HG03342 (cell line): Measurements from ENCODE around the gene MRFAP1L1.
"Not testable (repeated sequence)": the region's sequence is repeated elsewhere in the genome, so short reads cannot be mapped to it uniquely, and the experiment has no call there.

Experiments
- ATAC-seq: cut with Tn5 transposase; IDR thresholded peaks from one replicate; pipeline ENCODE4 v1.9.1; 2021; ENCODE audit warnings: mild to moderate bottlenecking, moderate library complexity; ENCODE audit not compliant: unreplicated experiment

MRFAP1L1 gene

GRCh38 chr4:6692379-6692778 lies 17.3 kb downstream of the MRFAP1L1 start:
- no peak for ATAC-seq

DNA sequence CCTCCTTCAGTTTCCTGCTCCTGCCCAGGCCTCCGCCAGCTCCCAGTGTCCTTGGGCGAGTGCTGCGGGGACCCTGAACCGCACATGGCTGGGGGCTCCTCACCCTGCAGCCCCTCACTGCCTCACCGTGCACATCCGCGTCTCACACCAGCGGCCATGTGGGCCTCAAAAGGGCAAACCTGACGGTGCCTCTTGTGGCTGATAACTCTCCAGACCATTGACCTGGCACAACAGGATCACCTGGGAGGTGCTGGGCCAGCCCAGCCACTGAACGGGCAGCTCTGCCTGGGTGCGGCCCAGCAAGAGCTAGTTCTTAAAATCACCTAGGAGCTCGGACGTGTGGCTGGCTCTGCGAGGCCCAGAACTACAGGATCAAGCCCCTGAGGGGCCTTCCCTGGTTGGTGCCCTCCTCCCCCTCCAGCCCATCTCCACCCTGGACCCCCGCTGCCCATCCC lies 20.1 kb downstream of the MRFAP1L1 start:
- ATAC-seq, result no peak

GRCh38 chr4:6688879-6689505 lies 20.7 kb downstream of the MRFAP1L1 start:
- peak; percentile 84 for ATAC-seq

- ATAC-seq, result no peak
These were observed 21.5 kb downstream of the MRFAP1L1 start for GRCh38 chr4:6687947-6688878.

GRCh38 chr4:6686104-6686787 lies 23.4 kb downstream of the MRFAP1L1 start:
- ATAC-seq, result no peak

- ATAC-seq, result no peak
These were observed 25.0 kb downstream of the MRFAP1L1 start for GRCh38 chr4:6684656-6685055.

- no peak for ATAC-seq
These were observed 26.6 kb downstream of the MRFAP1L1 start for GRCh38 chr4:6682862-6683590.

- ATAC-seq, result no peak
These were observed 28.5 kb downstream of the MRFAP1L1 start for GRCh38 chr4:6681191-6681590.

GRCh38 chr4:6680372-6681034 lies 29.2 kb downstream of the MRFAP1L1 start:
- ATAC-seq, result no peak

GRCh38 chr4:6676722-6677558 lies 32.7 kb downstream of the MRFAP1L1 start:
- ATAC-seq, result no peak

- ATAC-seq, result peak; percentile 39
These were observed 35.0 kb downstream of the MRFAP1L1 start for GRCh38 chr4:6674500-6675149.

- ATAC-seq, result peak; percentile 78
These were observed 35.8 kb downstream of the MRFAP1L1 start for GRCh38 chr4:6673660-6674499.

DNA sequence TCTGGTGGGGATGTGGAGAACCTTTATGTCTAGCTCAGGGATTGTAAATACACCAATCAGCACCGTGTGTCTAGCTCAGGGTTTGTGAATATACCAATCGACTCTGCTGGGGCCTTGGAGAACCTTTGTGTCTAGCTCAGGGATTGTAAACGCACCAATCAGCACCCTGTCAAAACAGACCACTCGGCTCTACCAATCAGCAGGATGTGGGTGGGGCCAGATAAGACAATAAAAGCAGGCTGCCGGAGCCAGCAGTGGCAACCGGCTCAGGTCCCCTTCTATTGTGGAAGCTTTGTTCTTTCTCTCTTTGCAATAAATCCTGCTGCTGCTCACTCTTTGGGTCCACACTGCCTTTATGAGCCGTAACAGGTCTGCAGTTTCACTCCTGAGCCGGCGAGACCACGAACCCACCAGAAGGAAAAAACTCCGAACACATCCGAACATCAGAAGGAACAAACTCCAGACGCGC lies 36.4 kb downstream of the MRFAP1L1 start:
- ATAC-seq, result not testable (repeated sequence)

GRCh38 chr4:6672541-6673190 lies 37.0 kb downstream of the MRFAP1L1 start:
- not testable (repeated sequence) for ATAC-seq

GRCh38 chr4:6672131-6672530 lies 37.5 kb downstream of the MRFAP1L1 start:
- no peak for ATAC-seq

GRCh38 chr4:6671648-6672047 lies 38.0 kb downstream of the MRFAP1L1 start:
- no peak for ATAC-seq

DNA sequence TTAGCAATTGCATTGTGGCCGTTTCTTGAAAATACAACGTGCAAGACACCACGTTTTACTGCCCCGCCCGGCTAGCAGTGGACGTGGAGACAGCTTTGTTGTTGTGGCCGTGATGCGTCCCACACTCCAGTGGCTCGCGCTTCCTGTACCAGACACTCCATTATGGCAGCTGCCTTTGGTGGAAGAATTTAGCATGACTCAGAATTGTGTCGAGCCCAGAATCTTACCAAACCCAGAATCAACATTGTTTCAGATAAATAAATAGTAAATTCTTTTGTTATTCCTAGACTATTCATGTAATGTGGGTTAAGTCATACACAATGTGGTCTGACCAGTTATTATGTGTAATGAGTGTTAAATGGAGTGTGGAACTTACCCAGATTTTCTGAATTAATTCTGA lies 41.3 kb downstream of the MRFAP1L1 start:
- ATAC-seq, result no peak
